Measurements from ENCODE around the gene TMTC1.

Gene TMTC1

DNA sequence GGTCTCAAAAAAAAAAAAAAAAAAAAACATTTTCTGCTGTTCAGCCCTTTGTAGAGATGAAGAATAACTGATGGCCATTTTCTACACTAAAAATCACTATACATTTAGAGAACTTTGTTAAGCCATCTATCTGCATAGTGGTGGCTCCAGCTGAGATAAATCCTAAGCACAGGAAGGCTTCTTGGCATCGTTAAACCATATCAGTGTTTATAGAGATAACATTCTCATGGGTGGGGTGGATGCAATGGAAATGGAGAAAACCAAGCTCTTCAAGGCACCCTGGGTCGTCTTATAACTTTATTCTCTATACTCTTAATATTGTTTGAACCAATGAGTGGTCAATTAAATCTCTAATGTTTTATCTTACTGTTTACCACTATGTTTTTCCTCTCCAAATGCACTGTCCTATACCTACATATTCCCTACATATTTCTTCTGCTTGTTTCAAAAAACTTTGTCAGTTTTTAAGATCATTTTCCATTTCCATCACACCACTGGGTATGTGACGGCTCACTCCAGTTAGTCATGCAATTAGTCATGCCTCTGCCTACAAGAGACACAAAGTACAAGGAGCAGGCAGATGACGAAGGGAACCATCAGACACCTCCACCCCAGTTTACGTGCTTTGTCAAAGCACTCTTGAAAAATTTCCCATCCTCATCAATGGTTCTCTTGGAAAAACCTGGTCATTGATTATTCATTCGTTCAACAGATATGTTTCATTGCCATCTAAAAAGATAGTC lies 166.9 kb downstream of the TMTC1 start:
- in situ Hi-C loops (cut with MboI; ENCODE audit: low sequenced_read_pairs, unreplicated experiment): no loop called here
- TF ChIP-seq CTCF (IDR thresholded peaks at IDR 0.05; ENCODE audit: borderline replicate concordance, control extremely low read depth, extremely low read depth, insufficient read depth, missing control alignments): no peak
- no peak for DNase-seq (ENCODE audit: low spot score)

GRCh38 chr12:29614694-29615325 lies 168.9 kb downstream of the TMTC1 start:
- TF ChIP-seq CTCF (IDR thresholded peaks at IDR 0.05; ENCODE audit: borderline replicate concordance, control extremely low read depth, extremely low read depth, insufficient read depth, missing control alignments): no peak
- in situ Hi-C loops (cut with MboI; ENCODE audit: low sequenced_read_pairs, unreplicated experiment): no loop called here
- no peak for DNase-seq (ENCODE audit: low spot score)

GRCh38 chr12:29612912-29613311 lies 170.8 kb downstream of the TMTC1 start:
- TF ChIP-seq CTCF (IDR thresholded peaks at IDR 0.05; ENCODE audit: borderline replicate concordance, control extremely low read depth, extremely low read depth, insufficient read depth, missing control alignments): no peak
- in situ Hi-C loops (cut with MboI; ENCODE audit: low sequenced_read_pairs, unreplicated experiment): no loop called here
- DNase-seq (ENCODE audit: low spot score): no peak

DNA sequence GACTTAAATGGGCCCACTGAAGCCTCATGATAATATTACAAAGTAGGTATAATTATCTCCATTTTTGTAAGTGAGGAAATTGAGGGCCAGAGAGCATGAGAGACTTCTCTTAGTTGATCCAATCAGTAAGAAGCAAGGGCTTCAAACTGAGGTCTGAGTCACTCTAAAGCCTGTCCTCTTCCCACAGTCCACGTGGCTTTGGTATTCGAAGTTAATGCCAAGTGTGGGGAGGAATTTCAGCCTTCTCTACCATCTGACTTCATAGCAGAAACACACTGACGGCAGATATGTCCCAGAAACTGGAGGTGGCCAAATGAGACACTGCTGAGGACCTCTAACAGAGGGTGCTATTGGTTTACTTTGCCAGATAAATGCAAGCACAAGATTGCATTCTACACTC lies 171.8 kb downstream of the TMTC1 start:
- no peak for TF ChIP-seq CTCF (IDR thresholded peaks at IDR 0.05; ENCODE audit: borderline replicate concordance, control extremely low read depth, extremely low read depth, insufficient read depth, missing control alignments)
- in situ Hi-C loops (cut with MboI; ENCODE audit: low sequenced_read_pairs, unreplicated experiment): no loop called here
- no peak for DNase-seq (ENCODE audit: low spot score)

- in situ Hi-C loops (cut with MboI; ENCODE audit: low sequenced_read_pairs, unreplicated experiment): no loop called here
- no peak for TF ChIP-seq CTCF (IDR thresholded peaks at IDR 0.05; ENCODE audit: borderline replicate concordance, control extremely low read depth, extremely low read depth, insufficient read depth, missing control alignments)
- no peak for DNase-seq (ENCODE audit: low spot score)
Measured at GRCh38 chr12:29610473-29611170, 173.1 kb downstream of the TMTC1 start.

- TF ChIP-seq CTCF (IDR thresholded peaks at IDR 0.05; ENCODE audit: borderline replicate concordance, control extremely low read depth, extremely low read depth, insufficient read depth, missing control alignments): no peak
- DNase-seq (ENCODE audit: low spot score): no peak
- in situ Hi-C loops (cut with MboI; ENCODE audit: low sequenced_read_pairs, unreplicated experiment): no loop called here
Measured at GRCh38 chr12:29609431-29610215, 174.1 kb downstream of the TMTC1 start.
